BJ (cell line): ENCODE measurements around the gene SMIM21. TPM values are rescaled to one million over a fixed set of nuclear protein-coding genes. Genes with fewer than 3 reads are reported as not detected.

Experiments
- CTCF ChIA-PET: fragments of 350-600 bp; formaldehyde crosslinking; extraction: SDS; loops from one replicate; lab custom pipeline; 2021; ENCODE audit warnings: antibody characterized with exemption, inconsistent platforms; lab: Yijun Ruan, JAX
- POLR2A ChIA-PET: fragments of 300-600 bp; sonication (Branson Sonifier 250); formaldehyde crosslinking; extraction: SDS; loops from one replicate; lab custom pipeline; 2021; ENCODE audit warnings: antibody characterized with exemption; lab: Charles Lee
- DNase-seq: peaks from one replicate; pipeline ENCODE4 v3.0.0-alpha.2; 2011; ENCODE audit warnings: low read depth
- H3K27me3 ChIP-seq: 2 replicates; pipeline ENCODE4 v1.6.0; 2011; ENCODE audit warnings: low read length; ENCODE audit not compliant: control insufficient read depth, insufficient read depth
- H3K36me3 ChIP-seq: 2 replicates; pipeline ENCODE4 v1.5.1; 2011; ENCODE audit warnings: low read length; ENCODE audit not compliant: control insufficient read depth, insufficient read depth
- H3K4me3 ChIP-seq: 2 replicates; pipeline ENCODE4 v1.5.1; 2011; ENCODE audit warnings: low read depth, mild to moderate bottlenecking, control low read depth, low read length
- polyA plus RNA-seq: library from polyadenylated mRNA; depleted of rRNA; stranded (reverse); fragments of >200 nt; gene quantifications from 2 replicates; pipeline ENCODE4 v1.2.3, GENCODE V29; 2011; rRNA removed
- TF ChIP-seq, protein P1 (sequence below): IDR thresholded peaks from 2 replicates; pipeline ENCODE4 v1.5.1; 2011; ENCODE audit warnings: low read depth, mild to moderate bottlenecking, control low read depth, inconsistent platforms, low read length, moderate library complexity; ENCODE audit not compliant: insufficient read depth

The SMIM21 gene
- polyA plus RNA-seq, 1 experiment, result not detected

DNA sequence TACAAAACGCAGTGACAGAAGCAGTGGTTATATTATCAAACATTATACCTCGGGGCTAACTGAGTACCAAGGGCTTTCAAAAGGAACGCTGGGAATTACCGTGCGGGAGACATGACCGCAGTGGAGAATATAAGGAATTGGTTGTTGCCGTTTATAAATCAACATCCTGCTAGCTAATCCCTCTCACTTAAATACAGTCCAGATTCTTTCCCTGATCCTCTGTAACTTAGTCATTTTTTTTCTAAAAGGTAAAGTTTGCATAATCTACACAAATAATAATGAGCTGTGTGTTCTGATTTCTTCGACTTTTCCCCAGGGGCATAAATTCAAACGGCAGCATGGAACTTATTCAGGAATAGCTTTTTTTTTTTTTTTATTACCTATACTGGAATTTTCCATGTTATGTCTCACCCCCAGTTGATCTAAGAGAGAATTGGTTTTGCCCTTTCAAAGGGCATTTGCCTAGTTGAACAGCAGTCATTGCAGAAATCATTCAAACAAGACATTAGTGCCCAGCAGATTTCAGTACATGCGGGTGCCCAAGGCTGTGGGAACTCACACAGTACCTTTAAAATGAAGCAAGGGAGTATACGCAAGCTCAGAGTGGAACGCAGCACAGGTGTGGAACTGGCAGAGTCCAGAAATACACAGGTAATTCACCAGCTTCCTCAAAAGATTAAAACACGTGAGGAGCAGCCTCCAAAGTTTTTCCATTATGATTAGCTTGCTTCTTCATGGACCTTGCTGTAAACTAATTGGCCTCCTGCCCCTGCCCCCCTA is 63.9 kb downstream of the SMIM21 start:
- TF ChIP-seq, protein P1, sequence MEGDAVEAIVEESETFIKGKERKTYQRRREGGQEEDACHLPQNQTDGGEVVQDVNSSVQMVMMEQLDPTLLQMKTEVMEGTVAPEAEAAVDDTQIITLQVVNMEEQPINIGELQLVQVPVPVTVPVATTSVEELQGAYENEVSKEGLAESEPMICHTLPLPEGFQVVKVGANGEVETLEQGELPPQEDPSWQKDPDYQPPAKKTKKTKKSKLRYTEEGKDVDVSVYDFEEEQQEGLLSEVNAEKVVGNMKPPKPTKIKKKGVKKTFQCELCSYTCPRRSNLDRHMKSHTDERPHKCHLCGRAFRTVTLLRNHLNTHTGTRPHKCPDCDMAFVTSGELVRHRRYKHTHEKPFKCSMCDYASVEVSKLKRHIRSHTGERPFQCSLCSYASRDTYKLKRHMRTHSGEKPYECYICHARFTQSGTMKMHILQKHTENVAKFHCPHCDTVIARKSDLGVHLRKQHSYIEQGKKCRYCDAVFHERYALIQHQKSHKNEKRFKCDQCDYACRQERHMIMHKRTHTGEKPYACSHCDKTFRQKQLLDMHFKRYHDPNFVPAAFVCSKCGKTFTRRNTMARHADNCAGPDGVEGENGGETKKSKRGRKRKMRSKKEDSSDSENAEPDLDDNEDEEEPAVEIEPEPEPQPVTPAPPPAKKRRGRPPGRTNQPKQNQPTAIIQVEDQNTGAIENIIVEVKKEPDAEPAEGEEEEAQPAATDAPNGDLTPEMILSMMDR, result no peak
- peaks cover 4% of the 10 kb centered on the region for H3K27me3 ChIP-seq
- H3K4me3 ChIP-seq, result no peak overlapping the region
- no peak for DNase-seq
- POLR2A ChIA-PET, result no interaction called here
- CTCF ChIA-PET, result no interaction called here
- no peaks in the 10 kb centered on the region for H3K36me3 ChIP-seq

DNA sequence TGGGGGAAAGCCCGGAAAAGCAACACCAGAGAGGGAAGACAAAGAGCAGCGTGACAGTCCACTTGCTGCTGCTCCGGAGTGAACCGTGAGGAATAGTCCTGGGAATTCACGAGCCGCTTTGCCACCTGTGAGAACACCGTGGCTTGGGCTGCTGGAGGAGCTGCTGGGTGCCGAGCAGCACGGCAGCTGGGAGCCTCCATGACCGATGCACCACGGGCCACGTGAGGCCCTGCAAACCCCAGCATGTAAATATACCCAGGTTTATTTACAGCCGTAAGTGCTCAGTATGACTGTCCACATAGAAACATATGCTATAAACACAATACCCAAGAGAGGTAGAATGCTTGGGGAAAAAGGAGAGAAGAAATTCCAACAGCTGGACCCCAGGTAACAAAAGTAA is 65.1 kb downstream of the SMIM21 start:
- CTCF ChIA-PET, result no interaction called here
- TF ChIP-seq, protein P1, result no peak
- H3K4me3 ChIP-seq, result no peak overlapping the region
- POLR2A ChIA-PET, result no interaction called here
- H3K27me3 ChIP-seq, result peaks cover 4% of the 10 kb centered on the region
- DNase-seq, result no peak
- H3K36me3 ChIP-seq, result no peaks in the 10 kb centered on the region

DNA sequence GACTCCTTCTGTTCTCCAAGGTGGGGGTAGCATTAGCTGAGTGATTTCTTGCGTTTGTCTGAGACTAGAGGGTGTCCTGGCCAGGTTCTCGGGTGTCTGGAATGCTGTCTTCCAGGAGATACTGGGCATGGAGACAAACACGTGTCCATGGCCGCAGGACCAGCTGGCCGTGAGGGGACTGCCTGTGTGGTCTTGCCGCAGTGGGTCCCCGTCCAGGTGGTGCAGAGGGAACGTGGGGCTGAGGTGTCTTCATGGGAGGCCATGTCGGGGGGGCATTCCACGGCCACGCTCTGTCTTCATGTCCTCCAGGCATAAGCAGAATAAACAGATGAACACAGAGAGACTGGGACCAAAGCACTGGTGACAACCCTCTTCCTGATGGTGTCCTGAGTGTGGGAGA is 66.6 kb downstream of the SMIM21 start:
- Histone ChIP-seq H3K4me3 (no peak overlapping the region), H3K36me3 (no peaks in the 10 kb centered on the region), H3K27me3 (peaks cover 4% of the 10 kb centered on the region)
- CTCF ChIA-PET, result no interaction called here
- TF ChIP-seq, protein P1, result no peak
- POLR2A ChIA-PET, result no interaction called here
- DNase-seq, result no peak

DNA sequence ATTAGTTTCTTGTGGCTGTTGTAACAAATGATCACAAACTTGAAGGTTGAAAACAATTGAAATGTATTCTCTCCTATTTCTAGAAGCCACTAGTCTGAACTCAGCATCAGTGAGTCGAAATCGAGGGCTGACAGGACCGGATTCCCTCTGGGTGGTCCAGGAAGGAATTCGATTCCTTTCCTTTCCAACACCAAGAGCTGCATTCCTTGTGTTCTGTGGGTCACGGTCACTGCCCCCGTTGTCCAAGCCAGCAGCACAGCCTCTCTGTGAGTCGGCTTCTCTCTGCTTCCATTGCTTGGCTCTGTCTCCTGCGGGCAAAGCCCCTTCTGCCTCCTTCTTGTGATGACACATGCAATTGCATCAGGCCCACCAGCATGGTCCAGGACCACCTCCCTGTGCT is 67.3 kb downstream of the SMIM21 start:
- ChIA-PET POLR2A (no interaction called here), CTCF (interaction anchor here (0.8 to 1.5 kb wide), 2 partner anchors 10 to 13 kb away, joined by 3 read pairs; no protein-coding TSS in a partner anchor)
- DNase-seq, result no peak
- TF ChIP-seq, protein P1, result no peak
- Histone ChIP-seq H3K36me3 (no peaks in the 10 kb centered on the region), H3K4me3 (no peak overlapping the region), H3K27me3 (peaks cover 4% of the 10 kb centered on the region)

Other genes with a start within 250 kb of the SMIM21 start
- 63.0 and 70.3 TPM in 2 replicates for gene PTGR3, start 218.6 kb downstream of the SMIM21 start, polyA plus RNA-seq
- gene TSHZ1, start 216.9 kb downstream of the SMIM21 start, polyA plus RNA-seq, result 19.3 and 23.9 TPM in 2 replicates